ENCODE data around the gene SLC12A5.

SLC12A5 gene

GRCh38 chr20:46000262-46000996, 28.6 kb upstream of the SLC12A5 start:
- Histone ChIP-seq H3K27ac (no peak overlapping the region), H3K4me3 (no peak overlapping the region)
- no peak for DNase-seq (ENCODE audit: low spot score)
- no peak for TF ChIP-seq CTCF (IDR thresholded peaks at IDR 0.05)

- H3K4me3 ChIP-seq, result no peak overlapping the region
- DNase-seq (ENCODE audit: low spot score), result no peak
- TF ChIP-seq CTCF (IDR thresholded peaks at IDR 0.05), result no peak
- no peak overlapping the region for H3K27ac ChIP-seq
Measured at GRCh38 chr20:46001498-46001897, 27.5 kb upstream of the SLC12A5 start.

- Histone ChIP-seq H3K27ac (no peak overlapping the region), H3K4me3 (no peak overlapping the region)
- no peak for DNase-seq (ENCODE audit: low spot score)
- no peak for TF ChIP-seq CTCF (IDR thresholded peaks at IDR 0.05)
Measured at GRCh38 chr20:46002008-46002407, 27.0 kb upstream of the SLC12A5 start.

- no peak for DNase-seq (ENCODE audit: low spot score)
- no peak overlapping the region for H3K27ac ChIP-seq
- TF ChIP-seq CTCF (IDR thresholded peaks at IDR 0.05), result no peak
- H3K4me3 ChIP-seq, result no peak overlapping the region
Measured at GRCh38 chr20:46004187-46004586, 24.8 kb upstream of the SLC12A5 start.

GRCh38 chr20:46004889-46005473, 24.0 kb upstream of the SLC12A5 start:
- DNase-seq (ENCODE audit: low spot score), result no peak
- H3K4me3 ChIP-seq, result no peak overlapping the region
- TF ChIP-seq CTCF (IDR thresholded peaks at IDR 0.05), result no peak
- H3K27ac ChIP-seq, result no peak overlapping the region

GRCh38 chr20:46006022-46006705, 22.9 kb upstream of the SLC12A5 start:
- DNase-seq (ENCODE audit: low spot score), result no peak
- no peak for TF ChIP-seq CTCF (IDR thresholded peaks at IDR 0.05)
- Histone ChIP-seq H3K4me3 (no peak overlapping the region), H3K27ac (no peak overlapping the region)

All from coronary artery (tissue), 2 donors.